ENCODE data around the gene NUDT14.

The NUDT14 gene

GRCh38 chr14:105182296-105183020 is 1.3 kb upstream of the NUDT14 start:
- Histone ChIP-seq H3K9me3 (ENCODE audit: control insufficient read depth, insufficient read depth, low read length) (no peaks in the 10 kb centered on the region), H3K4me1 (ENCODE audit: insufficient read depth, low read length) (0 out of 2 replicates have a peak, but pooled peaks cover 2% of the 10 kb centered on the region), H3K9ac (ENCODE audit: low read depth, low read length) (no peak overlapping the region), H3K36me3 (ENCODE audit: insufficient read depth, low read length) (no peaks in the 10 kb centered on the region)

DNA sequence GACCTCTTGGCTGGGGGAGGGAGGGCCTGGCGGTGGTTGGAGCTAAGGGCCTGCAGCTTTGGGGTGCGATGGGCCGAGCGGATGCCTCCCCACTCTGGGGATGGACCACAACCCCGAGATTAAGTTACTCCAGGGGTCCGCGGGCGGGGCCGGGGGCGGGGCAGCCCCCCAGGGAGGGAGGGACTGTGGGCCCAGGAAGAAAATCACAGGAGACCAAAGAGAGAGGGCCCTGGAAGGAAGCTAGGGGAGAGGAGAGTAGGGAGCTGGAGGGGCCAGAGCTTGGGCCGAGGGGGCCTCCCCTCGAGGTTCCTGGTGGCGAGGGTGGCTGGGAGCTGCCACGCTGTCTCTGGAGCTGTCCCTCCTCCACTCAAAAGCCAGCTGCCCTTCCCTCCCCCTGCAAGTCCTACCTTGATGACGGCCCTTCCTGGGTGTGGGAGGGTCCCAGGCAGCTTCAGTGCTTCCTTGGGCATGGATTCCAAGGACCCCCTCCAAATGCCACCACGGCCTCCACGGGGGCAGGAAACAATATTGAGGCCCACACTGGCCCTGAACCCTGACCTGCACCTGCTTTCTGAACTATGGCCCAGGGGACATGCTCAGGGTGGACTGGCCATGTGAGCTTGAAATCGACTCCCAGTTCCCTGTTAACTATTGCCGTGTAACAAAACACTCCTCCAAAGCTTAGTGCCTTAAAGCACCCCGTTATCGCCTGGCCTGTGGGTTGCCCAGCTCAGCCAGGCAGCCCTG is 610 bp upstream of the NUDT14 start:
- peak overlapping the region; percentile 50; the same call in 1 of the 2 replicates for H3K9ac ChIP-seq (ENCODE audit: low read depth, low read length)

DNA sequence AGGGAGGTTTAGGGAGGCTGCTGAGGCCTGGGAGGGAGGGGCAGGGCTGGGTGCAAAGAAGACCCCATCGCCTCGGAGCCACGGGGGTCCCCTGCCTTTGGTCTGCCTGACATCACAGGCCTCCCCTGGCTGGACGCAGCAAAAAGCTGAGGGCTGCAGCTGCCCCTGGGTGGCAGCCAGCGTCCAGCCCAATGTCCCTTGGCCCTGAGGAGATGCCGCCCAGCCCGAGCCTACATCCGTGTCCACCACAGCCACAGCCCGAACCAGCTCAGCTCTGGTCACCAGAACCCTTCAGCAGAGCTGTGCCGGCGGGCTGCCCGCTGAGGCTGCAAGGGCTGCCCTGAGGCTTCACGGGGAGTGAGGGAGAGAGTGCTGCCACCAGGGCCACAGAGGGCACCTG is 1.9 kb downstream of the NUDT14 start:
- Histone ChIP-seq H3K9ac (ENCODE audit: low read depth, low read length) (no peak overlapping the region), H3K36me3 (ENCODE audit: insufficient read depth, low read length) (no peaks in the 10 kb centered on the region), H3K9me3 (ENCODE audit: control insufficient read depth, insufficient read depth, low read length) (no peaks in the 10 kb centered on the region), H3K4me1 (ENCODE audit: insufficient read depth, low read length) (0 out of 2 replicates have a peak, but pooled peaks cover 2% of the 10 kb centered on the region)

More for the DNA sequence above, 610 bp upstream of the NUDT14 start:
- Histone ChIP-seq H3K36me3 (ENCODE audit: insufficient read depth, low read length) (no peaks in the 10 kb centered on the region), H3K9me3 (ENCODE audit: control insufficient read depth, insufficient read depth, low read length) (no peaks in the 10 kb centered on the region), H3K4me1 (ENCODE audit: insufficient read depth, low read length) (0 out of 2 replicates have a peak, but pooled peaks cover 2% of the 10 kb centered on the region)

GRCh38 chr14:105178868-105179140 is 2.3 kb downstream of the NUDT14 start:
- Histone ChIP-seq H3K9me3 (ENCODE audit: control insufficient read depth, insufficient read depth, low read length) (no peaks in the 10 kb centered on the region), H3K4me1 (ENCODE audit: insufficient read depth, low read length) (0 out of 2 replicates have a peak, but pooled peaks cover 2% of the 10 kb centered on the region), H3K9ac (ENCODE audit: low read depth, low read length) (no peak overlapping the region), H3K36me3 (ENCODE audit: insufficient read depth, low read length) (no peaks in the 10 kb centered on the region)

GRCh38 chr14:105178069-105178867 is 2.8 kb downstream of the NUDT14 start:
- Histone ChIP-seq H3K9me3 (ENCODE audit: control insufficient read depth, insufficient read depth, low read length) (no peaks in the 10 kb centered on the region), H3K9ac (ENCODE audit: low read depth, low read length) (no peak overlapping the region), H3K36me3 (ENCODE audit: insufficient read depth, low read length) (no peaks in the 10 kb centered on the region), H3K4me1 (ENCODE audit: insufficient read depth, low read length) (0 out of 2 replicates have a peak, but pooled peaks cover 2% of the 10 kb centered on the region)

DNA sequence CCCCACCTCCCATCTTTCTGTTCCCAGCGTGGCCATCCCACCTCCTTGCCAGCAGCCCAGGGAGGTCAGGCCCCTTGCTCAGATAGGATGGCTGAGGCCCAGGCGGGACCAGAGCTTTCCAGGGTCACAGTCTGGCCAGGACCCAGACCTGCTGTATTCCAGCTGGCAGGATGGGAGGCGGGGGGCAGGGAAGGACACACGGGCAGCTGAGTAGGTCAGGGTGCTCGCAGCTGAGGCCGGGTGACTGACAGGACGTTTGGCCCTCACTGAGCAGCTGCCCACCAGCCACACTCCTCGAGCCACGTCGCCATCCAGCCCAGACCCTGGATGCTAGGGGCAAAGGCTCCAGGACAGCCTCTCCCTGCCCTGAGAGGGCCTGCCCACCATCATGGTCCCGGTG is 4.0 kb downstream of the NUDT14 start:
- Histone ChIP-seq H3K9me3 (ENCODE audit: control insufficient read depth, insufficient read depth, low read length) (no peaks in the 10 kb centered on the region), H3K36me3 (ENCODE audit: insufficient read depth, low read length) (no peaks in the 10 kb centered on the region), H3K4me1 (ENCODE audit: insufficient read depth, low read length) (0 out of 2 replicates have a peak, but pooled peaks cover 2% of the 10 kb centered on the region)

DNA sequence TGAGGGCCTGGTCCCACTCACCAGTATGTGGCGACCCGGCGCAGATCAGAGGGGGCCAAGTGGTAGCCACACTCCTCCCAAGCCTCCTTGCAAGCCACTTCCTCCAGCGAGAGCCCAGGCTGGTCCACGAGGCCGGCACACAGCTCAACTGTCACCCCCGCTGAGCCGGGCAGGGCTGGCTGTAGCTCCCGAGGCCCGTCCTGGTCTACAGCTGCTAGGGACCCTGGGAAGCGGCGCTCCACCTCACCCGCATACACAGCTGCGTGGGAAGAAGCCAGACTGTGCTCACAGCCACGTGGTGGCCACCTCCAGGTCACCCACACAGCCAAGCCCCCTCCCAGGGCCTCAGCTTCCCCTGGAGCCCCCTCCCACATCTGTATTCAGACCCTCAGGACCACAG is 4.6 kb downstream of the NUDT14 start:
- no peak overlapping the region for H3K9ac ChIP-seq (ENCODE audit: low read depth, low read length)
- H3K4me1 ChIP-seq (ENCODE audit: insufficient read depth, low read length): no peaks in the 10 kb centered on the region

More for the DNA sequence above, 4.0 kb downstream of the NUDT14 start:
- no peak overlapping the region for H3K9ac ChIP-seq (ENCODE audit: low read depth, low read length)

DNA sequence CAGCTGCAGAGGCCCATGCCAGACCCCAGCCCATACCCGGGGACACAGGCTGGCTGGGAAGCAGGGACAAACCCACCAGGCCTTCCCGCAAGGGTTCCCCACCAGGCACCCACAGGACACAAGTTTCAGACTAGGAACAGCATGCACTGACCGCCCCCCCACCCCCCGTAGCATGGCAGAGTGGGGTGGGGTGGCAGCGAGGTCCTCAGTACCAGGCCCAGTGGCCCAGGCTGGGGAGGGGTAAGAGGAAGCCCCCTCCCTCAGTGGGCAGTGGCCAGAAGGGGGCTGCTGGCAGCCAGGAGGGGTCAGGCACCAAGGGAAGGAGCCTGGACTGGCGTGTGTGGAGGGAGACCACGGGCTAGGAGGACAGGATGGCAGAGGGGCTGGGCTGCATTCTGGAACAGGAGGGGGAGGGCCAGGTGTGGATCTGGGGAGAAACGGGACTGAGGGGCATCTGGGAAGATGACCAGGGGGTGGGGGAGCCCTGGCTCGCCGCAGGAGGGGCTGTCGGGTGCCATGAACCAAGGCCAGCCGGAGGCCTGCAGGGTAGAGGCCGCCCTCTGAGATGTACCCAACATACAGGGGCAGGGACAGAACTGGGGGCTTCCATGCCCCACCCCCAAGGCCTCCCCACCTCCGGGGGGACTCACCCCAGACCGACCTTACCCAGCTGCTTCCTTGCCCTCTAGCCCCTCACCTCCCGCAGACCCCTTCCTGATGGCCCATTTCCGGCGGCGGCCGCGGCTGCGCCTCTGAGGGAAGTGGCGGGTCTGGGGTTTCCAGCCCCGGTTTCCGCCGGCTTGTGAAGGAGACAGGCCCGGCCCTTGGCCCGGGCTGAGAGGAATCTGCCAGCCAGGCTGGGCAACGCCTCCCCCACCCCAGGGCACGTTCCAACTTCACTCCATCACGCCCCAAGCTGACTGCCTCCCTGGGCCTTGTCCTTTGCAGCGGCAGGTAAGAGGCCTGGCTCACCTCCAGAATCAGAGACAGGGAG is 6.9 kb downstream of the NUDT14 start:
- no peak overlapping the region for H3K9ac ChIP-seq (ENCODE audit: low read depth, low read length)
- no peaks in the 10 kb centered on the region for H3K36me3 ChIP-seq (ENCODE audit: insufficient read depth, low read length)
- no peaks in the 10 kb centered on the region for H3K9me3 ChIP-seq (ENCODE audit: control insufficient read depth, insufficient read depth, low read length)
- H3K4me1 ChIP-seq (ENCODE audit: insufficient read depth, low read length): peaks cover 7% of the 10 kb centered on the region; the same call in 1 of the 2 replicates

More for the DNA sequence above, 4.6 kb downstream of the NUDT14 start:
- H3K36me3 ChIP-seq (ENCODE audit: insufficient read depth, low read length): no peaks in the 10 kb centered on the region
- no peaks in the 10 kb centered on the region for H3K9me3 ChIP-seq (ENCODE audit: control insufficient read depth, insufficient read depth, low read length)

DNA sequence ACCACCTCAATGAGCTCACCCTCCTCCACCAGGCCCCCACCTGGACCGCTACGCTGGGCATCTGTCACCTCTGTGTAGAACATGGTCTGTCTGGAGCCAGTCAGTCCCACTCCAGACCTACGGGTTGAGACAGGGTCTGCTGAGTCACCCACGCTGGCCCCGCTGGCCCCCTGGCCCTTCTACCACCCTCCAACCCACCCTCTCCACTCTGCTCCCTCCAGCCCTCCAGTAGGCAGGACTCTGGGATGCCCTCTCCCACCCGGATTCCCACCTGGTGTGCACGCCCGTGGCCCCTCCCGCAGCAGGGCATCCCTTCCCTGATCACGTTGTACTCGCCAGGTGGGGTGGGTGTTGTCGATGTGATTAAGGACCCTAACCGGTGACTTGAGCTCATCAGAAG is 8.0 kb downstream of the NUDT14 start:
- Histone ChIP-seq H3K9ac (ENCODE audit: low read depth, low read length) (no peak overlapping the region), H3K4me1 (ENCODE audit: insufficient read depth, low read length) (peaks cover 7% of the 10 kb centered on the region; the same call in 1 of the 2 replicates), H3K9me3 (ENCODE audit: control insufficient read depth, insufficient read depth, low read length) (no peaks in the 10 kb centered on the region), H3K36me3 (ENCODE audit: insufficient read depth, low read length) (no peaks in the 10 kb centered on the region)

DNA sequence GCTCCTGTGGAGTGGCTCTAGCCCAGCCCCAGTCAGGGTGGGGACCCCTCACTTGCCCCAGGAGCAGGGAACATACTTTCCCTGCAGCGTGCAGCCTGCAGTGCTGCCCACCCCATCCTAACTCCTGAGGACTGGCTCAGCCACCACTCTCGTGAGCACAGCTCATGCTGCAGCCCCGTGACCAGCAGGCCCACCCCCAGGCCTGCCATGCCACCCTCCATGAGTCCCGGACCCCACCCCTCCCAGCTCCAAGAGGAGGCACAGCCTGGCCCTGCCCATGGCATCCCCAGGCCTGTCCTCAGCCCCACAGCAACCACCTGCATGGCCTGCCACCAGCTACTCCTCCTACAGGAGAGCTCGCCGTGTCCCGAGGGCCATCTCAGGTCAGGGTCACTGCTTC is 8.6 kb downstream of the NUDT14 start:
- Histone ChIP-seq H3K9me3 (ENCODE audit: control insufficient read depth, insufficient read depth, low read length) (no peaks in the 10 kb centered on the region), H3K4me1 (ENCODE audit: insufficient read depth, low read length) (peaks cover 7% of the 10 kb centered on the region; the same call in 1 of the 2 replicates), H3K9ac (ENCODE audit: low read depth, low read length) (no peak overlapping the region), H3K36me3 (ENCODE audit: insufficient read depth, low read length) (no peaks in the 10 kb centered on the region)

GRCh38 chr14:105171004-105171673 is 10.0 kb downstream of the NUDT14 start:
- Histone ChIP-seq H3K36me3 (ENCODE audit: insufficient read depth, low read length) (no peaks in the 10 kb centered on the region), H3K9ac (ENCODE audit: low read depth, low read length) (no peak overlapping the region), H3K4me1 (ENCODE audit: insufficient read depth, low read length) (peaks cover 7% of the 10 kb centered on the region; the same call in 1 of the 2 replicates), H3K9me3 (ENCODE audit: control insufficient read depth, insufficient read depth, low read length) (no peaks in the 10 kb centered on the region)

DNA sequence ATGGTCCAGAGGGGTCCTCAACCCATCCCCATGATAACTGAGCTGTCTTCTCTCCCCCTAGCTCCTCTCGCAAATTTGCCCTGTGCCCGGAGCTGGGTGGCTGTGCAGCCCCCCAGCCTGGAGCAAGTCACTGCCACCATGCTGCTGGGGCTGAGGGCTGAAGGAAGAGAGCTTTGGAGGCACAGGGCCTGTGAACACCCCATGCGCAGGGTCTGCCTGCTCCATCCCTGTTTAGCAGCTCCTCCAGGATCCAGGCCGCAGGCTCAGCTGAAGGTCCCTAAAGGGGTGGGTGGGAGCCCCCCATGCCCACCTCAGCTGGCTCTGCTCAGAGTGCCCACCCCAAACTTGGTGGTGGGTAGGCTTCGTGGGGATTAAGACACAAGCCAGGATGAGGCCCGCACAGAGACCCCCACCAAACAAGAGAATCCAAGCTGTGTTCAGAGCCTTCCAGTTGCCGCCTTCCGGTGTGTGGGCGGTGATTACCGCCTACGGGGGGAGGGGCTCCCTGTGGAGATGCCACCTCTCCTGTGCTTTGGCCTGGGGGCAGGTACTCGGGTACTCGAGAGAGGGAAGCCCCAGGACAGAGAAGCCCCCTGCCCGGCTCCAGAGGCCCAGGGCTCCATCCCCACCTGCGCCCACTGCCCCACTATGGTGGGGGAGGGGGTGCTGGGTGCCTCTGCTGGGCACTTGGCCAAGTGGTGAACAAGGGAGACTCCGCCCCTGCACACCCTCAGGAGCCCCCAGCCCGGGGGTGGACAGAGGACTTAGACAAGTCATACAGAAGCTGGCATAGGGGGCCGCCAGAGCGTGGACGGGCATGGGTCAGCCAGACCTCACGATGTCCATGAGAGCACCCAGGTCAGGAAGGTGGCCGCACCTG is 11.1 kb downstream of the NUDT14 start:
- H3K9me3 ChIP-seq (ENCODE audit: control insufficient read depth, insufficient read depth, low read length): no peaks in the 10 kb centered on the region
- H3K36me3 ChIP-seq (ENCODE audit: insufficient read depth, low read length): no peaks in the 10 kb centered on the region
- peaks cover 7% of the 10 kb centered on the region; the same call in 1 of the 2 replicates for H3K4me1 ChIP-seq (ENCODE audit: insufficient read depth, low read length)
- no peak overlapping the region for H3K9ac ChIP-seq (ENCODE audit: low read depth, low read length)

Measured in ES-I3 (cell line).